Ovary (tissue), 3 donors: ENCODE results near the gene DYNC2I2.

Source experiments
- POLR2A ChIP-seq: fragments of 450-650 bp; IDR thresholded peaks from one replicate; pipeline ENCODE4 v1.6.1; 2017; ENCODE audit warnings: antibody characterized with exemption, mild to moderate bottlenecking, moderate library complexity
- TF ChIP-seq, protein P1 (sequence below), 3 donors: fragments of 450-650 bp in 2 of 3; fragments of 200-600 bp in 1 of 3; IDR thresholded peaks; one replicate each; pipeline versions ENCODE4 v1.5.1 to v1.8.0; 2016 to 2022; ENCODE audit warnings: antibody characterized with exemption in 3 of 3, mild to moderate bottlenecking in 1 of 3
- donor health status: DM: no; HTN: no; CAD: no.

DNA sequence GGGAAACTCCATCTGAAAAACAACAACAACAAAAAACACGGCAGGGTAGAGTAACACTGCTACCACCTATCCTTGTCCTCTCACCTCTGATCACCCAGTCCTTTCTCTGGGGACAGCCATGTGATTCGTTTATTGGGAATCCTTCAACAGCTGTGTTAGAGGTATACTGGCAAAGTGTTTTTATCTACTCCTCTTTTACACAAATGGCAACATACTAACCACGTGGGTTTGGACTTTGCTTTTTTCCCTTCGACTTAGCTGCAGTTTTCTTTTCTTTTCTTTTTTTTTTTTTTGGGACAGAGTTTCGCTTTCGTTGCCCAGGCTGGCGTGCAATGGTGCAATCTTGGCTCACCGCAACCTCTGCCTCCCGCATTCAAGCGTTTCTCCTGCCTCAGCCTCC is 21.1 kb upstream of the DYNC2I2 start:
- TF ChIP-seq, protein P1, sequence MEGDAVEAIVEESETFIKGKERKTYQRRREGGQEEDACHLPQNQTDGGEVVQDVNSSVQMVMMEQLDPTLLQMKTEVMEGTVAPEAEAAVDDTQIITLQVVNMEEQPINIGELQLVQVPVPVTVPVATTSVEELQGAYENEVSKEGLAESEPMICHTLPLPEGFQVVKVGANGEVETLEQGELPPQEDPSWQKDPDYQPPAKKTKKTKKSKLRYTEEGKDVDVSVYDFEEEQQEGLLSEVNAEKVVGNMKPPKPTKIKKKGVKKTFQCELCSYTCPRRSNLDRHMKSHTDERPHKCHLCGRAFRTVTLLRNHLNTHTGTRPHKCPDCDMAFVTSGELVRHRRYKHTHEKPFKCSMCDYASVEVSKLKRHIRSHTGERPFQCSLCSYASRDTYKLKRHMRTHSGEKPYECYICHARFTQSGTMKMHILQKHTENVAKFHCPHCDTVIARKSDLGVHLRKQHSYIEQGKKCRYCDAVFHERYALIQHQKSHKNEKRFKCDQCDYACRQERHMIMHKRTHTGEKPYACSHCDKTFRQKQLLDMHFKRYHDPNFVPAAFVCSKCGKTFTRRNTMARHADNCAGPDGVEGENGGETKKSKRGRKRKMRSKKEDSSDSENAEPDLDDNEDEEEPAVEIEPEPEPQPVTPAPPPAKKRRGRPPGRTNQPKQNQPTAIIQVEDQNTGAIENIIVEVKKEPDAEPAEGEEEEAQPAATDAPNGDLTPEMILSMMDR (IDR thresholded peaks at IDR 0.05) = no peak
- TF ChIP-seq POLR2A = no peak
